ENCODE data around the gene CLC. TPM values are rescaled to one million over a fixed set of nuclear protein-coding genes. Genes with fewer than 3 reads are reported as not detected.

Gene CLC
- total and polyA plus RNA-seq, 2 of the 13 experiments (the other 11 are each of a cell fraction or from before 2014, with no cell fraction given): not detected

DNA sequence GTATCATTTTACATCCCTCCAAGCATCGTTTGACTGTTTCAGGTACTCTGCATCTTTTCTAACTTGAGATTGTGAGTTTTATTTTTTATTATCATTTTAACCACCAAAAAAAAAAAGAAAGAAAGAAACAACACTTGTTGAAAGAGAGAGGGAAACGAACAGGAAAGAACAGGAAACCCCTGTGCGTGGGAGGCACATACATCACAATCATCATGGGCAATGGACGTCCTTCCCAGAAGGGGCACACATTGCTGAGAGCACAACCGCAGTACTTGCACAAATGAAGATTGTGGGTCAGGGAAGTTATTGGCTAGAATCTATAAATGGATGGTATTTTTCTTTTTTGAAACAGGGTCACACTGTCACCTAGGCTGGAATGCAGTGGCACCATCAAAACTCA lies 1.7 kb downstream of the CLC start:
- Histone ChIP-seq H3K9ac (ENCODE audit: insufficient read depth, low read depth, low read length) (no peak overlapping the region), H3K4me2 (ENCODE audit: low read depth, low read length) (no peak overlapping the region), H3K27ac (ENCODE audit: extremely low read length, insufficient read depth, low read length) (no peak overlapping the region), H3K79me2 (ENCODE audit: insufficient read depth, low read length) (no peaks in the 10 kb centered on the region), H3K4me3 (replicated peaks in 1 of 3; ENCODE audit: insufficient read depth in 1 of 3, low read depth in 2 of 3, low read length in 3 of 3) (no peak overlapping the region), H4K20me1 (ENCODE audit: insufficient read depth, low read length) (no peaks in the 10 kb centered on the region), H3K27me3 (ENCODE audit: control insufficient read depth in 1 of 2, insufficient read depth in 2 of 2, low read length in 2 of 2) (peaks cover 3 to 13% of the 10 kb centered on the region in 2 experiments; a peak in 1 of 5 replicates), H2AFZ (ENCODE audit: low read length) (no peak overlapping the region), H3K4me1 (ENCODE audit: insufficient read depth, low read length) (no peaks in the 10 kb centered on the region), H3K36me3 (replicated peaks in 1 of 2; ENCODE audit: control insufficient read depth in 1 of 2, insufficient read depth in 2 of 2, low read length in 2 of 2) (no peaks in the 10 kb centered on the region), H3K9me3 (ENCODE audit: low read length) (no peaks in the 10 kb centered on the region)
- 38% methylated on average over 5 of the region's 5 CpGs for WGBS (ENCODE audit: low lambda C conversion rate)
- in situ Hi-C loops (cut with HindIII; ENCODE audit: extremely low pct_ligation_motif_present, low pct_unique_long_range_greater_than_20kb): no loop called here
- no TSS peak for BruUV-seq (replicated peaks)
- POLR2A ChIA-PET: no interaction called here
- ATAC-seq (no peak), FAIRE-seq (no peak), DNase-seq (ENCODE audit: low spot score) (no peak)
- intact Hi-C loops (cut with micrococcal nuclease; ENCODE audit: unreplicated experiment): no loop called here
- TF ChIP-seq POGZ (CRISPR knock-in tag; IDR thresholded peaks at IDR 0.05) (no peak), EED (CRISPR knock-in tag; IDR thresholded peaks at IDR 0.05) (no peak), ESRRA (CRISPR knock-in tag; IDR thresholded peaks at IDR 0.05; ENCODE audit: low read depth) (no peak), THAP11 (CRISPR knock-in tag; IDR thresholded peaks at IDR 0.05) (no peak), ZNF7 (CRISPR knock-in tag; IDR thresholded peaks at IDR 0.05) (no peak)
- TF ChIP-seq, protein P1, sequence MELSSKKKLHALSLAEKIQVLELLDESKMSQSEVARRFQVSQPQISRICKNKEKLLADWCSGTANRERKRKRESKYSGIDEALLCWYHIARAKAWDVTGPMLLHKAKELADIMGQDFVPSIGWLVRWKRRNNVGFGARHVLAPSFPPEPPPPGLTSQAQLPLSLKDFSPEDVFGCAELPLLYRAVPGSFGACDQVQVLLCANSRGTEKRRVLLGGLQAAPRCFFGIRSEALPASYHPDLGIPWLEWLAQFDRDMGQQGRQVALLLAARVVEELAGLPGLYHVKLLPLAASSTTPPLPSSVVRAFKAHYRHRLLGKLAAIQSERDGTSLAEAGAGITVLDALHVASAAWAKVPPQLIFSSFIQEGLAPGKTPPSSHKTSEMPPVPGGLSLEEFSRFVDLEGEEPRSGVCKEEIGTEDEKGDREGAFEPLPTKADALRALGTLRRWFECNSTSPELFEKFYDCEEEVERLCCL (CRISPR knock-in tag; IDR thresholded peaks at IDR 0.05; ENCODE audit: borderline replicate concordance): no peak
- CTCF ChIA-PET (ENCODE audit: low intra/inter-chr PET ratio, low total read pairs): no interaction called here

DNA sequence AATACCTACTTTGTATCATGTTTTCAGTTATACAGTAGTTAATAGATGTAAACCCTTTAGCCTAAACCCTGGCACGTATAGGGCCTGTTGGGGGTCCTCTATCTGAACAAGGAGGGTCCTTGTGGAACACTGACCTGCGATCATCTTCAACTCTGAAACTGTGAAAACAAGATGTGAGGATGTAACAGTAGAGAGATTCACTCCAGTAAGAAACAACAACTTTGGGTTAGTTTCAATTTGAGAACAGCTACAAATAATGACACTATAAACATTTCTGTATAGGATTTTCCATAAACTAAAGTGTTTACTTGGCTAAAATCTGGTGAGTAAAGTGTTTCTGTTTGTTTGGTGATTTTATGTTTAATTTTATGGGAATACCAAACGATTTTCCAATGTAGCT lies 2.1 kb downstream of the CLC start:
- in situ Hi-C loops (cut with HindIII; ENCODE audit: extremely low pct_ligation_motif_present, low pct_unique_long_range_greater_than_20kb): no loop called here
- Histone ChIP-seq H3K4me2 (ENCODE audit: low read depth, low read length) (no peak overlapping the region), H3K4me1 (ENCODE audit: insufficient read depth, low read length) (no peaks in the 10 kb centered on the region), H3K27me3 (ENCODE audit: control insufficient read depth in 1 of 2, insufficient read depth in 2 of 2, low read length in 2 of 2) (peaks cover 3 to 13% of the 10 kb centered on the region in 2 experiments; a peak in 1 of 5 replicates), H3K79me2 (ENCODE audit: insufficient read depth, low read length) (no peaks in the 10 kb centered on the region), H4K20me1 (ENCODE audit: insufficient read depth, low read length) (no peaks in the 10 kb centered on the region), H3K9me3 (ENCODE audit: low read length) (no peaks in the 10 kb centered on the region), H3K9ac (ENCODE audit: insufficient read depth, low read depth, low read length) (no peak overlapping the region), H3K36me3 (replicated peaks in 1 of 2; ENCODE audit: control insufficient read depth in 1 of 2, insufficient read depth in 2 of 2, low read length in 2 of 2) (no peaks in the 10 kb centered on the region), H2AFZ (ENCODE audit: low read length) (no peak overlapping the region), H3K27ac (ENCODE audit: extremely low read length, insufficient read depth, low read length) (no peak overlapping the region), H3K4me3 (replicated peaks in 1 of 3; ENCODE audit: insufficient read depth in 1 of 3, low read depth in 2 of 3, low read length in 3 of 3) (no peak overlapping the region)
- FAIRE-seq: no peak
- no peak for ATAC-seq
- POLR2A ChIA-PET: no interaction called here
- no TSS peak for BruUV-seq (replicated peaks)
- CTCF ChIA-PET (ENCODE audit: low intra/inter-chr PET ratio, low total read pairs): no interaction called here
- intact Hi-C loops (cut with micrococcal nuclease; ENCODE audit: unreplicated experiment): no loop called here
- DNase-seq (ENCODE audit: low spot score): no peak
- 3% methylated on average over 3 of the region's 3 CpGs for WGBS (ENCODE audit: low lambda C conversion rate)
- TF ChIP-seq SUZ12 (IDR thresholded peaks at IDR 0.05; ENCODE audit: low read depth, low read length) (no peak), RARG (CRISPR knock-in tag; IDR thresholded peaks at IDR 0.05; ENCODE audit: low read depth) (no peak), GATAD2A (CRISPR knock-in tag; IDR thresholded peaks at IDR 0.05) (no peak), BCL6 (CRISPR knock-in tag; IDR thresholded peaks at IDR 0.05) (no peak), ZNF564 (CRISPR knock-in tag; IDR thresholded peaks at IDR 0.05) (no peak), SOX5 (CRISPR knock-in tag; IDR thresholded peaks at IDR 0.05; ENCODE audit: borderline replicate concordance) (no peak), IRX3 (CRISPR knock-in tag; IDR thresholded peaks at IDR 0.05; ENCODE audit: borderline replicate concordance, low read depth) (no peak), ZNF24 (IDR thresholded peaks at IDR 0.05) (no peak), ZNF3 (CRISPR knock-in tag; IDR thresholded peaks at IDR 0.05) (no peak), JDP2 (CRISPR knock-in tag; IDR thresholded peaks at IDR 0.05; ENCODE audit: borderline replicate concordance) (no peak), ZNF83 (CRISPR knock-in tag; IDR thresholded peaks at IDR 0.05; ENCODE audit: borderline replicate concordance) (no peak), ZNF556 (CRISPR knock-in tag; IDR thresholded peaks at IDR 0.05; ENCODE audit: borderline replicate concordance) (no peak), NR2C2 (CRISPR knock-in tag; IDR thresholded peaks at IDR 0.05; ENCODE audit: borderline replicate concordance) (no peak), GABPA (IDR thresholded peaks at IDR 0.05; ENCODE audit: low read depth, low read length) (no peak), GABPA (CRISPR knock-in tag; IDR thresholded peaks at IDR 0.05; ENCODE audit: low read depth) (no peak)
